Activated CD4-positive, alpha-beta T cell treated with anti-CD3 and anti-CD28 coated beads for 48 hours (primary cell): ENCODE results near the gene THEMIS2.
A peak's percentile ranks its signal among the peaks of the same experiment; 100 is the strongest.

Experiments
- DNase-seq: peaks from one replicate; pipeline ENCODE4 v3.0.0-alpha.2; 2020

The THEMIS2 gene

DNA sequence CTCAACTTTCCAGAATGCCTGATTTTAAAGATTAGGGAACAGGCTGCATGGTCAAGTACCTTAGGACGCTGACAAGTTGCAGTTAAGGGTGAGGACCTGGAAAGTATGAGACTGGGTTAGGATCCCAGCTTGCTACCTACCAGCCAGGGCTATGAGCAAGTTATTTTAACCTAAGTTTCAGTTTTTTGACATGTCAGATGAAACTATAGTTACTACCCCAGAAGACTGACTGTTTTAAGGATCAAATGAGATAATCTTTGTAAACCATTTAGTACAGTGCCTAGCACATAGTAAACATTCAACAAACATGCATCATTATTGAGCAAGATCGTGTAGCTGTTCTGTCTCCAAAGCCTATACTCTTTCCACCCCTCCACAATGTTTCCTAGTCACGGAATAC is 14.4 kb downstream of the THEMIS2 start:
- no peak for DNase-seq

DNA sequence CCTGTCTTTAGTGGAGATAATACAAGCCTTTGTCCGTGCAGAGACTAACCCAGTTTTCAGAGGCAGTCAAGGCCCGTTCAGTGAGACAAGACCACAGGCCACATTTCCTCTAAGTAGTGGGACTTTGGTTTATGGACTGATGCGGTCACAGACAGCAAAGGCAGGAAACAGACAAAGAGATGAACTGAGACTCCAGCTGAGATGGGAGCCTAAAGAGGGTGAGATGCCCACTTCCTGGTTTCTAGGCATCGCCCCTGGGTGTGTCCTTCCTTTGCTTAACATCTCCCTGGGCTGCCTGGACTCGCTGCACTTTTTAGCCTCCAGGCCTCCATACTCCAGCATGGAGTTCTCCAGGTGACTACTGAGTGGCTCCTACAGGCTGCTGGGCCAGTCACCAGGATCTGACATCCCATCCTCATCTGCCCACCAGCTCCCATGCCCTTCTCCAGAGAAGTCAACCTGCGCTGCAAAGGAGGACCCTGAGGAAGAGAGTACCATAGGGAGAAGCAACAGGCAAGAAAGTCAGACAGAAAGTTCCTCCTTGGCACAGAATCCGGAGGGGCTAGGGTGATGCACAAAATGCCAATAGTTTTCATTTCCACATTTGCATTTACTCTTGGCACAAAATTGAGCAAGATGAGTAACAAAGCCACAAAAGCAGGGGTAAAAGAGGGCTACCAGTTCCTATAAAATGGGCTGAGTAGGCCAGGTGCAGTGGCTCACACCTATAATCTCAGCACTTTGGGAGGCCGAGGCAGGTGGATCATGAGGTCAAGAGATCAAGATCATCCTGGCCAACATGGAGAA is 15.1 kb downstream of the THEMIS2 start:
- DNase-seq: peak; percentile 32

DNA sequence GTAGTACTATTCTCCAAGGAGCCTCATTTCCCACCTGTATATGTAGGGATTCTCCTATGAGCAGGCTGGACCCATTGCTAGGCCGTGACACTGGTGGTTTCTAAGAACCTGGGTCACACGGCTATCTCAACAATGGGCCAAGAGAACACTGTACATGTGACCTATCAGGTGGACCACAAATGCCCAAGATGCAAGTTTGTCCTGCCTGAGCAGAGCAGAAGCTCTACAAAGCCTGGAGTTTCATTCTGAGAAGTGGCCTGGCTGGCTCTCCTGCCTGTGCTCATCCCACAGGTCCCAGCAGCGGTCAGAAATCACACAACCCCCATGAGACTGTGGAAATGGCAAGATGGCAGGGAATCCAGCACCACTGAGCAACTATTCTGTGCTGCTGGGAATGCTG is 17.2 kb downstream of the THEMIS2 start:
- DNase-seq: no peak

DNA sequence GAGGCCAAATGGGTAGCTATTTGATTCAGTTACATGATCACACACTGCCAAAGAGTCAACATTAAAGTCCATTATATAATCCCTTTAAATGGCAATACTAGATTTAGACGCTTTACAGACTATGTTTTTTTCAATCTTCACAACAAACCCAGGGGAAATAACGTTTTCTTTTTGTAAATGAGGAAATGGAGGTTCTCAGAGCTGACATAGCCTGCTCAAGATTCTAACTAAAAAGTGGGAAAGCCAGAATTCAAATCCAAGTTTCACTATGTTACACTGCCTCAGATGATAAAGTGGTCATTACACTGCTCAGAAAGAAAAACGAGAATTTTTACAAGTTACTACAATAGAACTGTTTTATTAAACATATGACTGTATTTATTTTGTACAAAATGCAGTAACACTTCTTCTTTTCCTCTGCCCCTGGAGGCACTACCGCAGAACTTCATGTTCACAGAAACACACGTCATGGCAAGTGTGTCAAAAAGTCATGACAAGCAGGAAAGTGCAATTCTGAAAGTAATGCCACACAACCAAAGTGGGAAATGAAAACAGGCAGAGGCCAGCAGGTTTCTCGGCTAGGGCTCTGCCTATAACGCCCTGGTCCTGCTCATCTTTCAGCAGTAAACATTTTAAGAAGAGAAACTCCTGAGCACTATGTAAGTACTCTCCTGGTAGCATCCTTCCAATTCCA is 19.0 kb downstream of the THEMIS2 start:
- peak; percentile 54 for DNase-seq

DNA sequence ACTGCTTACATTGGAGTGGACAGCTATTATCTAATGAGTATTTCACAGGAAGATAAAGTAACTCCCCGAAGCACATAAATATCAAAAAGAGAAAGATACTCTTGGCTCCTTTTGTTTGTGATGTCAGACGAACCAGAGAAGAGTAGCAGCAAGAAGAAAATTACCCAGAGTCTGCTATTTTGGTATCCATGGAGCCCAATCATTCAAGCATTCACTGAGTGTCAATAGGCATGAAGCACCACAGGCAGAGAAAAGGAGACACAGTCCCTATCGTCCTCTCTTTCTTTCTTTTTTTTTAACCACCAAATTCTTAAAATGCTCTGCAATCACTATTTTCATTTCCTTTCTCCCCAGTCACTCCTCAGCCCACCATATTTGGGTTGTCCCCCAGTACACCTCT is 22.2 kb downstream of the THEMIS2 start:
- no peak for DNase-seq

DNA sequence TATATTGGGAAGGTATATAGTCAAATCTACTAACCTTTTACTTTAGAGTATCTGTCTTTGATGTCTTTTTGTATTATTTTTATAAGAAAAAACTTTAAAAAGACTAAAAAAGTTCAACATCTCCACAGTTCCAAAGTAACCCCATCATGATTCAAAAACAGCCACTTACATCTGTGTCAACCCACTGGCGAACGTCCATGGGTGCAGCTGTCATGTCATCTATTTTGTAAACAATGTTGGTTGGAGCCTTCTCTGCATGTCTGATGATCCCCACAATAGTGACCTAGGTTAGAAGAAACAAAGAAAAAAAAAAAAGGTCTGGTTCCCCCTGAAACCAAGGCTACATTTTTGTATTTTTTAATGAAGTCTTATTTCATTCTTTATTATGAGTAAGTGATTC is 34.4 kb downstream of the THEMIS2 start:
- DNase-seq: no peak

DNA sequence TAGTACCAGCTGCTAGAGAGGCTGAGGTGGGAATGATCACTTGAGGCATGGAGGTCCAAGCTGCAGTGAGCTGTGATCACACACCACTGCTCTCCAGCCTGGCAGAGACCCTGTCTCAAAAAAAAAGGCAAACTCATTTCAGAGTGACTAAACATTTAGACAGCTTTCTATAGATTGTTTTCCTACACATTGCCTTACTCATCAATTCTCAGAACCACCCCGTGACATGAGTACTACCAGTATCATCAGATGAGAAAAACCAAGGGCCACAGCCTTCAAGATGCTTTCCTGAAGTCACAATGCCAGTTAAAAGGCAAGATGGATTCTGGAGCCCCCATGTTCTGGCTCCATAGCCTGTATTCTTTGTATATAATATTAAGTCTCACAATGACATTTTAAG is 40.1 kb downstream of the THEMIS2 start:
- DNase-seq: peak; percentile 41

DNA sequence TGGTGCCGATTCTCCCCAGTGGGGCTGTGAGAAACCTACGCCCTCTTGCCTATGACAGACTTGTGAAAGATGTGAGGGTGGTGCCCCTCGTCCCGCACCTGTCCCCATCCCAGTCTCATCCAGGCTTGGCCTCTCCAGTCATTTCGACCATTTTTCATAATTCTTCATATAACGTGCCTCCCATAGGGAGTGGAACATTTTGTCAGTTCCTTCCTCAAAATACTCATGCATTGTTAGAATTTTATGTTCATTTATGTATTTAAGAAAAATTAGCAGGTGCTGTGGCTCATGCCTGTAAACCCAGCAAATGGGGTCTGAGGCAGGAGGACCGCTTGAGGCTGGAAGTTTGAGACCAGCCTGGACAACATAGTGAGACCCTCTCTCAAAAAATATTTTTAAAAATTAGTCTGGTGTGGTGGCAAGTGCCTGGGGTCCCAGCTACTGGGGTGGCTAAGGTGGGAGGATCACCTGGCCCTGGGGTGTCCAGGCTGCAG is 42.8 kb downstream of the THEMIS2 start:
- no peak for DNase-seq

DNA sequence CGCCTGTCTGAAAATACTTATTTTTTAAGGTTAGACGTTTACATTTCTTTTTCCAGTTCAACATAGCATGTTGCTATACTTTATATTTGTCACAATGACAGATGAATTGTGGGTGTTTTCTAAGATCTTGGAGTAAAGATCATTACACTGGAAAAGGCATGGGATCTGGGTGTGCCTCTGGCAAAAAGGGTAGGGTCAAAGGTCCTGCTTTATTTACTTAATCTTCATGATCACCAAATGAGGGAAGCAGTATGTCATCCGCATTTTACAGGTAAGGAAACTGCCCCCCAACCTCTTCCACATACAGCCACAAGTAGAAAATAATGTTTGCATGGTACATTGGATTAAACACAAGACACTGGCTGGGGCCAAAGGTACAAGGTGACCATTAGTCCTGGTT is 49.9 kb downstream of the THEMIS2 start:
- DNase-seq: no peak

DNA sequence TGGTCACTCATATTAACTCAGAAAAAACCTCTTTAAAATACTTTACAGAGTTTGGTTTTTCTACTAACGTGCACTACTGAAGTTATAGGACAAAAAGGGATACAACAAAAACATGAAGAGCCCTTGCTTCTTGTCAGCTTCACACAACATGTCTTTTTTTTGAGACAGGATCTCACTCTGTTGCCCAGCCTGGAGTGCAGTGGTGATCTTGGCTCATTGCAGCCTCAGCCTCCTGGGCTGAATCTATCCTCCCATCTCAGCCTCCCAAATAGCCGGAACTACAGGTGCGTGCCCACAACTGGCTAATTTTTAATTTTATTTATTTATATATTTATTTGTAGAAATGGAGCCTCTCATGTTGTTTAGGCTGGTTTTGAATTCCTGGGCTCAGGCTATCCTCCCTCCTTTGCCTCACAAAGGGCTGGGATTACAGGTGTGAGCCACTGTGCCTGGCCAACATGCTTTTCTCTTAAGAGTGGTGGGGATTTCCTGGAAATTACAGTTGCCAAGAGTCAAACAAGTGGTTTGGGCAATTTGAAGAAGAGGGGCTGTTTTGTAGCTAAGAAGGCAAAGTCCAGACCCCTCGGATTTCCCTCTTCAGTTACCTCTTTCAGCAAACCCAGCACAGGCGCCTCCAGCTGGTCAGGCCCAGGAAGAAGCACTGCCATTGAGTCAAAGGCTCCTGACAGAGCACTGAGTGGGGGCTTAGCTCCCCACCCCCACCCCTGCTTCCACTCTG is 56.0 kb downstream of the THEMIS2 start:
- no peak for DNase-seq

DNA sequence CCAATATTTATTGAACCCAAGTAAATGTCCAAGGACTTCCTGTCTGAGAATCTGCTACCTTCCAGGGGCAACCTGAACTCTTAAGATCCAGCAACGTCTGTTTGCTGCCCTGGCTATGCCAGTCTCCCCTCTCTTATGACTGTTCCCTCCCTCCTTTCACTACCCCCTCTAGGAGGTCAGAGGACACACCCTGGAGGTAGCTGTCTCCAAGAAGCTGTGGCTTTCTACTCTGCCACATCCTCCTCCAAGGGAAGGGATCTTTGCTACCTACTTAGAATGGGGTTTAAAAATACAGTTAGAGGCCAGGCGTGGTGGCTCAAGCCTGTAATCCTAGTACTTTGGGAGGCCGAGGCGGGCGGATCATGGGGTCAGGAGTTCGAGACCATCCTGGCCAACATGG is 58.8 kb downstream of the THEMIS2 start:
- no peak for DNase-seq

DNA sequence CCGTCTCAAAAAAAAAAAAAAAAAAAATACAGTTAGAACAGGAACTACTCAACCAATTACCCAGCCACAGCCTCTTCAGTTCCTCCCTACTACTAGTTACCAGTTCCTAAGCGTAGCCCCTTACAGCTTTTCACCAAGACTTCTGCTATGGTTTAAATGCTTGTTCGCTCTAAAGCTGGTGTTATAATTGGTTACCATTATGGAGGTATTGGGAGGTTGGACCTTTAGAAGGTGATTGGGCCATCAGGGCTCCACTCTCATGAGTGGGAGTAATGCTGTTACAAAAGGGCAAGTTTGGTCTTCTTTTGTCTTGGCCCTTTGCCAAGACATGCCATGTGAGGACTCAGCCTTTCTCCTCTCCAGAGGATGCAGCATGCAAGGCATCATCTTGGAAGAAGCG is 59.4 kb downstream of the THEMIS2 start:
- DNase-seq: no peak

DNA sequence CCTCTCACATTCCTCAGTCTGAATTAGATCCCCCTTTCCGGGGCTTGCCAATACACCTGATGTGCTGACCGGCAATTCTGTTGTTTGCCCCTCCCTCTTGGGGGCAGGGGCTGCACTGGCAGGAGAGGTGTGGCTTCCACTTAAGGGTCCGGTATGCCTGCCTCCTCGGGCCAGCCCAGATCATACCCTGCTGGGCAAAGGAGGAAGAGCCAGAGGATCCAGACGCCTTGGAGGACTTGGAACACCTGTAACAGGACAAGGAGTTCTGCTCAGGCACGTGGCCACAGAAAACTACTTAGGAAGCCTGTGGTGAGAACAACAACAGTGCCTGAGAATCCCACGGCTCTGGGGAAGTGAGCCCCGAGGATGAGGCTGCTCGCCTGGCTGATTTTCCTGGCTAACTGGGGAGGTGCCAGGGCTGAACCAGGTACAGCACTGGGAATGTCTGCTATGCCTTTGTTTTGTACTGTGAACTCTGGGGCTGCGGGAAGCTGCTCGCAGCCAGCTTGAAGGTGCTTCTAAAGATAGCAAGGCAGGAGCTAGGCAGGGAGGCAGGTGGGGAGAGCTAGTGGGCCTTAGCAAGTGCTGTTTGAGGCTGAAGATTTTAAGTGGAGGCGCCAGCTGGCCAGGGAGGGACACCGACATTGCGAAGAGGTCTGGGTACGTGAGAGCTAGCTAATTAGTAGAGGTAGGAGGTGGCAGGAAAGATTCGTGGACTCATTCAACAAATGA is 62.6 kb downstream of the THEMIS2 start, which contains the start of gene SMPDL3B:
TSS of gene SMPDL3B (plus strand) at position 183 of the 732 bp plus-strand sequence. CDS start at position 367, 184 bp downstream.
- DNase-seq: peak; percentile 26

DNA sequence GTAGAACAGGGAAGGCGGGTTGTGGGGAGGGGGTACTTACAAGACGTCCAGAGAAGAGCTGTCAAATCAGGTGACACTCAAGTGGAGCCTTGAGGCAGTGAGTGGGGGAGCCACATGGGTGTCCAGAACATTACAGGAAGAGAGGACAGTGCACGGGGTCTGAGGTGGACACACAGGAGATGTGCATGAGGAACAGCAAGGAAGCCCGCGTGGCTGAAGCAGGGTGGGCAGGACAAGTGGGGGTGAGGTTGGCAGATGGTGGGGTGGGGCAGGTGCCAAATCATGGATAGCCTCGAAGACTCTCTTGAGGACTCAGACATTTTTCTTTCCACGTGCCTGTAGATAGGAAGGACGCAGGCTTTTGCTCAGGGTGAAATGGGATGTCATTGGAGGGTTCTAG is 63.4 kb downstream of the THEMIS2 start:
- no peak for DNase-seq
